ENCODE results near the gene FAM222B. TPM values are rescaled to one million over a fixed set of nuclear protein-coding genes. Genes with fewer than 3 reads are reported as not detected.
"Not testable (repeated sequence)": the region's sequence is repeated elsewhere in the genome, so short reads cannot be mapped to it uniquely, and the experiment has no call there.

FAM222B gene
- total and polyA plus RNA-seq, 4 donors, result 4.3 to 33.1 (median 19.8) TPM

DNA sequence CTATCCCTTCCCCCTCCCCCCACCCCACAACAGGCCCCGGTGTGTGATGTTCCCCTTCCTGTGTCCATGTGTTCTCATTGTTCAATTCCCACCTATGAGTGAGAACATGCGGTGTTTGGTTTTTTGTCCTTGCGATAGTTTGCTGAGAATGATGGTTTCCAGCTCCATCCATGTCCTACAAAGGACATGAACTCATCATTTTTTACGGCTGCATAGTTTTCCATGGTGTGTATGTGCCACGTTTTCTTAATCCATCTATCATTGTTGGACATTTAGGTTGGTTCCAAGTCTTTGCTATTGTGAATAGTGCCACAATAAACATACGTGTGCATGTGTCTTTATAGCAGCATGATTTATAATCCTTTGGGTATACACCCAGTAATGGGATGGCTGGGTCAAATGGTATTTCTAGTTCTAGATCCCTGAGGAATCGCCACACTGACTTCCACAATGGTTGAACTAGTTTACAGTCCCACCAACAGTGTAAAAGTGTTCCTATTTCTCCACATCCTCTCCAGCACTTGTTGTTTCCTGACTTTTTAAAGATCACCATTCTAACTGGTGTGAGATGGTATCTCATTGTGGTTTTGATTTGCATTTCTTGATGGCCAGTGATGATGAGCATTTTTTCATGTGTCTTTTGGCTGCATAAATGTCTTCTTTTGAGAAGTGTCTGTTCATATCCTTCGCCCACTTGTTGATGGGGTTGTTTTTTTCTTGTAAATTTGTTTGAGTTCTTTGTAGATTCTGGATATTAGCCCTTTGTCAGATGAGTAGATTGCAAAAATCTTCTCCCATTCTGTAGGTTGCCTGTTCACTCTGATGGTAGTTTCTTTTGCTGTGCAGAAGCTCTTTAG lies 106.4 kb downstream of the FAM222B start:
- DNase-seq (ENCODE audit: low read depth in 4 of 6, low spot score in 6 of 6); H3K9me3 ChIP-seq (ENCODE audit: control insufficient read depth, insufficient read depth, low read length); H3K4me1 ChIP-seq (ENCODE audit: control insufficient read depth, insufficient read depth, low read length); H3K4me3 ChIP-seq (ENCODE audit: low read depth, low read length); H3K27me3 ChIP-seq (ENCODE audit: control insufficient read depth, insufficient read depth, low read length); H3K27ac ChIP-seq (ENCODE audit: low read depth, low read length): not testable (repeated sequence)
- WGBS (ENCODE audit: insufficient coverage), result no CpG with 5 or more reads among the region's 8 CpGs
- peaks cover 16% of the 10 kb centered on the region for H3K36me3 ChIP-seq (ENCODE audit: control insufficient read depth, insufficient read depth, low read length)

DNA sequence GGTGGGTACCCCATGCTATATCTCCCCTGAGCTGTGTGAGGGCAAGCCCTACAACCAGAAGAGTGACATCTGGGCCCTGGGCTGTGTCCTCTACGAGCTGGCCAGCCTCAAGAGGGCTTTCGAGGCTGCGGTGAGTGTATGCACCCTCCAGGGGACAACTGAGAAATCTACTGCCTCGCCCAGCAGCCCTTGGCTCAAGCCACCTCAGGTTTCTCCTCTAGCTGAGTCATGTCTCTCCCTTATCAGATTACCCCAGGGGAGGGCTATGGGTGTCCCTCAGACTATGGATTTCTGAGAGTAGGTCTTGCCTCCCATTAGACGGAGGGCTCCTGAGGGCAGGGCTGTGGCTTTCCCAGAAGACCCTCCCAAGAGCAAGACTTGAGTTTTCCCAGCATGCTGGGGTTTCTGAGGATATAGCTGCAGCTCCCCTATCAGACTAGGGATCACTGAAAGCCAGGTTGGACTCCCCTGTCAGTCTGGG lies 107.3 kb downstream of the FAM222B start:
- Histone ChIP-seq H3K4me1 (ENCODE audit: control insufficient read depth, insufficient read depth, low read length) (no peaks in the 10 kb centered on the region), H3K4me3 (ENCODE audit: low read depth, low read length) (no peak overlapping the region), H3K27ac (ENCODE audit: low read depth, low read length) (no peak overlapping the region), H3K36me3 (ENCODE audit: control insufficient read depth, insufficient read depth, low read length) (peaks cover 15% of the 10 kb centered on the region), H3K9me3 (ENCODE audit: control insufficient read depth, insufficient read depth, low read length) (no peaks in the 10 kb centered on the region), H3K27me3 (ENCODE audit: control insufficient read depth, insufficient read depth, low read length) (no peaks in the 10 kb centered on the region)
- DNase-seq (ENCODE audit: low read depth in 4 of 6, low spot score in 6 of 6), result no peak
- 80% methylated on average over 4 of the region's 5 CpGs for WGBS (ENCODE audit: insufficient coverage)

DNA sequence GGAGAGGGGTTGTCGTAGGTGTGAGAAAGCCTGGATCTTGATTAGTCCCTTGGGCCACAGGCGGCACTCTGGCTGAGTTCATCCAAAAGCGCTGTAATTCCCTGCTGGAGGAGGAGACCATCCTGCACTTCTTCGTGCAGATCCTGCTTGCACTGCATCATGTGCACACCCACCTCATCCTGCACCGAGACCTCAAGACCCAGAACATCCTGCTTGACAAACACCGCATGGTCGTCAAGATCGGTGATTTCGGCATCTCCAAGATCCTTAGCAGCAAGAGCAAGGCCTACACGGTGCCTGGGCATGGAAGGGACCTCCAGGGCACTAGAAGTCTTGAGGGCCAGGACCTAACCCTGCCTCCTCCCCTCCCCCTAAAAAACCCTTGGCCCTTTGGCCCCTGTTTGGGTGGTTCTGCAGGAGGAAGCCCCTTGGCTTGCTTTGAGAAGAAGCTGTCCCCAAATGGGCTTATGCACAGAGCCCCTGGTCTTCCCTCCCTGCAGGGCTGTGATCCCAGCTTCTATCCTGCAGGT lies 107.8 kb downstream of the FAM222B start:
- no peaks in the 10 kb centered on the region for H3K9me3 ChIP-seq (ENCODE audit: control insufficient read depth, insufficient read depth, low read length)
- peaks cover 15% of the 10 kb centered on the region for H3K36me3 ChIP-seq (ENCODE audit: control insufficient read depth, insufficient read depth, low read length)
- no peak overlapping the region for H3K4me3 ChIP-seq (ENCODE audit: low read depth, low read length)
- no peak for DNase-seq (ENCODE audit: low read depth in 4 of 6, low spot score in 6 of 6)
- no peak overlapping the region for H3K27ac ChIP-seq (ENCODE audit: low read depth, low read length)
- H3K4me1 ChIP-seq (ENCODE audit: control insufficient read depth, insufficient read depth, low read length), result no peaks in the 10 kb centered on the region
- 95% methylated on average over 9 of the region's 10 CpGs for WGBS (ENCODE audit: insufficient coverage)
- no peaks in the 10 kb centered on the region for H3K27me3 ChIP-seq (ENCODE audit: control insufficient read depth, insufficient read depth, low read length)

DNA sequence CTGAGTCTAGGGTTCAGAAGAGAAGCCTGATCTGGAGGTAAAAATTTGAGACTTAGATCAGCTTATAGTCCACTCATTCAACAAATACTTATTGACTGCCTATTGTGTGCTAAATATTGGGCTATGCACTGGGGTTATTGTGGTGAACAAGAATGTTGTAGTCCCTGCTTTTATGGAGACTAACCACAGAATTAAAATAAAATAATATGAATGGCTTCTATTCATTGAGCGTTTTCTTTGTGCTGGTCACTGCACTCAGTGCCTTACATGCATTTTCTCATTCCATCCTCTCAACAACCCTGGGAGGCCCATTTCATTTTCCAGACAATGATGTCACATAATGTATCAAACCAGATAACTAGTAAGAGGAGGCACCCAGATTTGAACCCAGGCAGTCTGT lies 109.2 kb downstream of the FAM222B start:
- no CpG with 5 or more reads among the region's 1 CpG for WGBS (ENCODE audit: insufficient coverage)
- no peak for DNase-seq (ENCODE audit: low read depth in 4 of 6, low spot score in 6 of 6)
- H3K4me3 ChIP-seq (ENCODE audit: low read depth, low read length), result no peak overlapping the region
- peaks cover 11% of the 10 kb centered on the region for H3K4me1 ChIP-seq (ENCODE audit: control insufficient read depth, insufficient read depth, low read length)
- H3K36me3 ChIP-seq (ENCODE audit: control insufficient read depth, insufficient read depth, low read length), result peaks cover 9% of the 10 kb centered on the region
- no peaks in the 10 kb centered on the region for H3K9me3 ChIP-seq (ENCODE audit: control insufficient read depth, insufficient read depth, low read length)
- peak overlapping the region; percentile 33 for H3K27ac ChIP-seq (ENCODE audit: low read depth, low read length)
- no peaks in the 10 kb centered on the region for H3K27me3 ChIP-seq (ENCODE audit: control insufficient read depth, insufficient read depth, low read length)

DNA sequence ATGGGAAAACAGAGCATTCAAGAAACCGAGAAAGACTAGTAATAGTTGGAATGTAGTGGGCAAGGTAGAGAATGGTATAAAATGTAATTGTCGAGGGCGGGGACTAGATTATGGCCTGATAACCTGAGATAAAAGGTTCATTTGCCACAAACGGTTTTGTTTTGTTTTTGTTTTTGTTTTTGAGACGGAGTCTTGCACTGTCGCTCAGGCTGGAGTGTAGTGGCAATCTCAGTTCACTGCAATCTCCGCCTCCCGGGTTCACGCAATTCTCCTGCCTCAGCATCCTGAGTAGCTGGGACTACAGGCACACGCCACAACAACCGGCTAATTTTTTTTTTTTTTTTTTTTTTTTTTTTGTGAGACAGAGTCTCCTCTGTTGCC lies 112.7 kb downstream of the FAM222B start:
- Histone ChIP-seq H3K27ac (ENCODE audit: low read depth, low read length) (no peak overlapping the region), H3K4me1 (ENCODE audit: control insufficient read depth, insufficient read depth, low read length) (peaks cover 40% of the 10 kb centered on the region), H3K9me3 (ENCODE audit: control insufficient read depth, insufficient read depth, low read length) (no peaks in the 10 kb centered on the region), H3K36me3 (ENCODE audit: control insufficient read depth, insufficient read depth, low read length) (peaks cover 4% of the 10 kb centered on the region), H3K4me3 (ENCODE audit: low read depth, low read length) (no peak overlapping the region), H3K27me3 (ENCODE audit: control insufficient read depth, insufficient read depth, low read length) (no peaks in the 10 kb centered on the region)
- DNase-seq (ENCODE audit: low read depth in 4 of 6, low spot score in 6 of 6), result no peak
- 77% methylated on average over 7 of the region's 11 CpGs for WGBS (ENCODE audit: insufficient coverage)

DNA sequence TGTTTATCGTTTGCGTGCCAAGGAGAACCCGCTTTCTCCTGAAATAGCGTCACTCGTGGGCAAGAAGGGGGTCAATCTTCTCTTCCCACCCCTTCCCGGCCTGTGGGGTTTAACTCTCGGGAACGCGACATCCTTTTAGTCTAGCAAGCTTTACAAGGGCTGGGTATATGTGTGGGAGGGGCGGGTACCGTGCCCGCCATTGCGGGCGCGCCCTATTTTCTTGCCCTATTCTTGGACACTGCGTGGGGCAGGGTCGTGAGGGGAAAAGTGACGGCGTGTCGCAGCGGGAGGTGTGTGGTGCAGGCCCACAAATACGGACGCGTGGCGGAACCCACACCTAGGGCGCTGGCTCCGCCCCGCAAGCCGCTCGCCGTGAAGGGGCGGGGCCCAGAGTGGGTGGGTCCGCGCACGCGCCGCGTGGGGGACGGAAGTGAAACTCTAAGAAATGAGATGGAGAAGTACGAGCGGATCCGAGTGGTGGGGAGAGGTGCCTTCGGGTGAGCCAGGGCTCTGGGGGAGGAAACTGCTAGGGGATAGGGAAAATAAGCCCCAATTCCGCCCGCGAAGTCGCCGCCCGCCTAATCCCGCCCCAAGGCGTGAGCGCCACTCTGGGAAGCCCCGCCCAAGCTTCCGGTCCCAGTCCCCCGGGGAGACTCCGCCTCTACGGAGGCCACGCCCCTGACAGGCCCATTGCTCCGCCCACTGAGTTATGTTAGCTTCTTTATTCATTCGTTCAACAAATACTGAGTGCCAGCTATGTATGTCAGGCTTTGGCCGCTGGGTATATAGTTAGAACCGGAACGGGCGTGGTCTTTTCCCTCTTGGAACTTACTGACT lies 114.0 kb downstream of the FAM222B start, which contains the start of gene NEK8:
TSS of gene NEK8 (plus strand) at position 425 of the 837 bp plus-strand sequence. CDS start at position 451, 26 bp downstream.
- no peaks in the 10 kb centered on the region for H3K27me3 ChIP-seq (ENCODE audit: control insufficient read depth, insufficient read depth, low read length)
- H3K4me1 ChIP-seq (ENCODE audit: control insufficient read depth, insufficient read depth, low read length), result peaks cover 43% of the 10 kb centered on the region
- H3K9me3 ChIP-seq (ENCODE audit: control insufficient read depth, insufficient read depth, low read length), result no peaks in the 10 kb centered on the region
- H3K27ac ChIP-seq (ENCODE audit: low read depth, low read length), result peak within 1 kb of the TSS; percentile 98
- peak in 3 of 6 donors; percentile 80 to 96 (median 95) for DNase-seq (ENCODE audit: low read depth in 4 of 6, low spot score in 6 of 6)
- WGBS (ENCODE audit: insufficient coverage), result under 1% methylated on average over 55 of the region's 64 CpGs
- H3K36me3 ChIP-seq (ENCODE audit: control insufficient read depth, insufficient read depth, low read length), result peaks cover 15% of the 10 kb centered on the region
- H3K4me3 ChIP-seq (ENCODE audit: low read depth, low read length), result peak within 1 kb of the TSS; percentile 96

DNA sequence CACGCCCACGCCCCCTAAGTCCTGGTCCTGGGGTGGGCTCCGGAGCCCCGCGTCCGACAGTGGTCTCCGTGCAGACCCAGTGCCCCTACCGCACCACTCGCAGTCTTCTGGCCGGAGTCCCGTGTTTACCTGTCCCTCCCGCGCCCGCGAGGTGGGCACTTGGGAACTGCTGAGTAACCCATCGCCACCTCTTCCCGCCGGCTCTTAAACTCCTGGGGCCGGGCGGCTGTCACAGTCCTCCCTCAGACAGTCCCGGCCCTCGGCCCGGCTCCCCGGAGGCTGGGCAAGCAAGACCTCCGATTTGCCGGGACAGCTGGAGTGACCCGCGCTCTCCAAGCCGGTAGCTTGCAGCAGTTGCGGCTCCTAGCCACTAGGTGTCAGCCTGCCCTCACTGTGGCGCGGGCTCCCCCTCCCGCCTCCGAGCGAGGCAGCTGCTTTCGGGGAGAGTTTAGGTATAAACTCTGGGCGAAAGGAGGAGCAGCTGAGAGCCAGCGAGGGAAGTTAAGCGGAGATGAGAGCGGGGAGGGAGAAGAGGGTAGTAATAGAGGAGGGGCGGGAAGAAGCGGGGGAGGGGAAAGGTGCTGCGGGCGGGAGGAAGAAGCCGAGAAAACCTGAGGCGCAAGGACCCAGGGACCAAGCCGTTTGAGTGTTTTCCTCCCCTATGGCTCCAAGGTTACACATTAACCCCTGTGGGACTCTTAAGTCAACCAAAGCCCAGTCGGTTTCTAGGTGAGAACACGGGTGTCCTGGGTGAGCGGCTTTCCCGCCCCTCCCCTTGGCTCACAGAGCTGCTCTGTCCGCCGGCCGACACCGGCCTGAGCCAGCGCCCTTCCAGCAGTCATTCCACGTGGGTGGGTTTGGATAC lies 115.7 kb downstream of the FAM222B start:
- DNase-seq (ENCODE audit: low read depth in 4 of 6, low spot score in 6 of 6), result peak in 4 of 6 donors; percentile 82 to 97 (median 92)
- peaks cover 55% of the 10 kb centered on the region for H3K4me1 ChIP-seq (ENCODE audit: control insufficient read depth, insufficient read depth, low read length)
- H3K36me3 ChIP-seq (ENCODE audit: control insufficient read depth, insufficient read depth, low read length), result peaks cover 33% of the 10 kb centered on the region
- H3K27me3 ChIP-seq (ENCODE audit: control insufficient read depth, insufficient read depth, low read length), result no peaks in the 10 kb centered on the region
- WGBS (ENCODE audit: insufficient coverage), result under 1% methylated on average over 56 of the region's 57 CpGs
- H3K27ac ChIP-seq (ENCODE audit: low read depth, low read length), result peak overlapping the region; percentile 98
- H3K4me3 ChIP-seq (ENCODE audit: low read depth, low read length), result peak overlapping the region; percentile 64
- H3K9me3 ChIP-seq (ENCODE audit: control insufficient read depth, insufficient read depth, low read length), result no peaks in the 10 kb centered on the region

DNA sequence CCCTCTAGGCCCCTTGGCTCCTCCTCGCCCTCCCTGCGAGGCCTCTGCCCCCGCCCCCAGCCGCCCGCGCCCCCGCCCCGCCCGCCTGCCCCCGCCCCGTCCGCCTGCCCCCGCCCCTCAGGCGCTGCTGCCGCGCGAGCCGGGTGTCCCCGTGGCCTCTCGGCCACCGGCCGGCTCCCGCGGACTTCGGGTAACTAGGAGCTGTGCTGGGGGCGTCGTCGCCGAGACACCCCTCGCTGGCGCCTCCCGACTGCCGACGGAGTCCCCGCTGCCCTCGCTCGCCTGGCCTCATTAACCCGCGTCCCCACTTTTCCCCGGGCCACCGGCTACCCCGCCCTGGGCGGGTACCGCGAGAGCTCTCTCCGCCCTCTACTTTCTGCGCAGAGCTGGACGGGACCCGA lies 116.4 kb downstream of the FAM222B start, which contains the start of gene TLCD1:
TSS of gene TLCD1 (minus strand) at position 8 of the 401 bp plus-strand sequence. CDS start 136 bp downstream, outside the sequence.
- DNase-seq (ENCODE audit: low read depth in 4 of 6, low spot score in 6 of 6), result peak in 2 of 6 donors; percentile 58 to 76
- Histone ChIP-seq H3K4me1 (ENCODE audit: control insufficient read depth, insufficient read depth, low read length) (peaks cover 62% of the 10 kb centered on the region), H3K27me3 (ENCODE audit: control insufficient read depth, insufficient read depth, low read length) (no peaks in the 10 kb centered on the region), H3K9me3 (ENCODE audit: control insufficient read depth, insufficient read depth, low read length) (no peaks in the 10 kb centered on the region), H3K36me3 (ENCODE audit: control insufficient read depth, insufficient read depth, low read length) (peaks cover 39% of the 10 kb centered on the region), H3K27ac (ENCODE audit: low read depth, low read length) (peak within 1 kb of the TSS; percentile 98), H3K4me3 (ENCODE audit: low read depth, low read length) (peak within 1 kb of the TSS; percentile 64)
- WGBS (ENCODE audit: insufficient coverage), result under 1% methylated on average over 49 of the region's 49 CpGs
